ENCODE results near the gene INSYN2A.

INSYN2A gene

DNA sequence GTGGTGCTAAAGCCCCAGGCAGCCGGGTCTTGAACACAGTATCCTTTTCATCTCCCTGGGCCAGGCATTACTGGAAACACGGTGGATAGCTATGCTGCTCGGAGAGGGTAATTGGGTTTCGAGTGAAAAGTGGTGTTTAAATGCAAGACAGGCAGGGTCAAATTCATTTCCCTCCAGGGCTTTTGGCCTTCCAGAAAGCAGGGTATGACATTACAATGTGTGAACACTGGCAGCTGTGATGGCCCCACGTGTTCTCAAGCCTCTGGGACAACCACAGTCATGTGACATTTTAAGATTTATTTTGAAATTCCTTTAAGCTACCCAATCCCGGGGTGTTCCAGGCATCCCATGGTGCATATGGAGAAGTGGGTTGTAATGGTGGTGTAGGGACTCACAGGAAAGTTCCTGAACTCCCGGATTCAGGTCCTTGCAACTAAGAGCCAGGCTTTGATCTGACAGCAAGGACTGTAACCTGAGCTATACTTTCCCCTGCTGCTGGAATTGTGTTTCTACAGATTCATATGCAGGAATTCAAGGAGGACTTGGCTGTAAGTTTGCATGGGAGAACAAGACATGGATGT lies 46.8 kb downstream of the INSYN2A start:
- H3K4me3 ChIP-seq (ENCODE audit: low read depth, low read length), result no peak overlapping the region
- ChIA-PET CTCF (interaction anchor here (0.8 to 1.9 kb wide), 4 partner anchors 9 to 205 kb away, joined by 3 to 5 read pairs (median 4); no protein-coding TSS in a partner anchor), POLR2A (no interaction called here)
- TF ChIP-seq, protein P1, sequence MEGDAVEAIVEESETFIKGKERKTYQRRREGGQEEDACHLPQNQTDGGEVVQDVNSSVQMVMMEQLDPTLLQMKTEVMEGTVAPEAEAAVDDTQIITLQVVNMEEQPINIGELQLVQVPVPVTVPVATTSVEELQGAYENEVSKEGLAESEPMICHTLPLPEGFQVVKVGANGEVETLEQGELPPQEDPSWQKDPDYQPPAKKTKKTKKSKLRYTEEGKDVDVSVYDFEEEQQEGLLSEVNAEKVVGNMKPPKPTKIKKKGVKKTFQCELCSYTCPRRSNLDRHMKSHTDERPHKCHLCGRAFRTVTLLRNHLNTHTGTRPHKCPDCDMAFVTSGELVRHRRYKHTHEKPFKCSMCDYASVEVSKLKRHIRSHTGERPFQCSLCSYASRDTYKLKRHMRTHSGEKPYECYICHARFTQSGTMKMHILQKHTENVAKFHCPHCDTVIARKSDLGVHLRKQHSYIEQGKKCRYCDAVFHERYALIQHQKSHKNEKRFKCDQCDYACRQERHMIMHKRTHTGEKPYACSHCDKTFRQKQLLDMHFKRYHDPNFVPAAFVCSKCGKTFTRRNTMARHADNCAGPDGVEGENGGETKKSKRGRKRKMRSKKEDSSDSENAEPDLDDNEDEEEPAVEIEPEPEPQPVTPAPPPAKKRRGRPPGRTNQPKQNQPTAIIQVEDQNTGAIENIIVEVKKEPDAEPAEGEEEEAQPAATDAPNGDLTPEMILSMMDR (IDR thresholded peaks at IDR 0.05; ENCODE audit: insufficient read depth, low read length, missing control alignments), result no peak
- no peak for DNase-seq (ENCODE audit: low read depth, low spot score)

DNA sequence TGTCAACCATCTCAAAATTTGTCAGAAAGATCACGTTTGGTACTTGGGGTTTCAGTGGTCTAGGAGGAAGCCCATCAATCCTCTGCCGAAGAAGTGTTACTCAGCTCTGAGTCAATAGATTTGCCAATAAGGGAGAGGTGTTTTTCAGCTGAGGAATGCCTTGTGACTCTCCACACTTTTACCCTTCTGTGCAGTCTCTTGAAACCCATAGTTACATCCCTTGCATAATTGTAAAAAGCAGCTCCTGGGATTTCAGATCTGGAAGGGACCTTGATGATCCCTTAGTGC lies 47.5 kb downstream of the INSYN2A start:
- H3K4me3 ChIP-seq (ENCODE audit: low read depth, low read length), result peak overlapping the region; percentile 26
- POLR2A ChIA-PET, result no interaction called here
- CTCF ChIA-PET, result interaction anchor here (0.7 to 1.9 kb wide), 2 partner anchors 12 to 45 kb away, joined by 3 to 5 read pairs; no protein-coding TSS in a partner anchor
- TF ChIP-seq, protein P1 (IDR thresholded peaks at IDR 0.05; ENCODE audit: insufficient read depth, low read length, missing control alignments), result no peak
- DNase-seq (ENCODE audit: low read depth, low spot score), result no peak

DNA sequence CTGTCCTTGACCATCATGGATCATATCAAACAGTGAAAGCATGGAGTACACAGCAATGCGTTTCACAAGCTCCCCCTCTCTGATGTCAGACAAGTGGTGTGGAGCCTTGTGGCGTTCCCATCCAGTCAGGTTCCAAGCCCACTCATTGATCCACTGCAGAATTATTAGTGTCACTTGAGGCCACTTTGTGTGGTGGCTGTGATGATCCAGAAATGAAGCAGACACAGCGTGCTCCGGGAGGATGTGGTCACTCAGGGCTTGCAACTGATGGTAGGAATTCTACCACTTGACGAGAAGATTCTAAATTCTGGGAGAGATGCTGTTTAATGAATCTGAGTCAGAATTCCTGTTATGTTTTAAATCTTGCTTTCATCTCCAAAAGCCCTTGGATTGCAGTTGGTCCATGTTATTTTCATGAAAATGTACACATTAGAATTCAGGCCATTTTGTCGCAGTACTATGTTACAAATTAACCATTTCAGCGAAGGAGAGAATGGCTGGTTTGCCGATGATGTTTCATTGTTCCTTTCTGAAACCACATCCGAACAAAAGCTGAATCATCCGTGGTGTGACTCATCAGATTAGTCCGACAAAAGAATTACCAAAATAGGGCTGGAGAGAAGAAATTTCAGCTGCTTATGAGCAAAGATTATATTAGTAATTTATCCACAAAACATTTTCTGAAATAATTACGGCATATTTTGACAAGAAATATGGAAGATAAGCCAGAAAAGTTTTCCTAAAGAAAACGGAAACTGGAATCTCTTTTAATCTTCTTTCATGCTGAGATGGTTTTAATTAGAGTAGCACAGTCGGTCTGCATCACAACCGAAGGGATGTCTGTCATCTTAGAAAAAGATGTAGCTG lies 48.1 kb downstream of the INSYN2A start:
- peak overlapping the region; percentile 33 for H3K4me3 ChIP-seq (ENCODE audit: low read depth, low read length)
- CTCF ChIA-PET, result interaction anchor here (0.6 to 1.9 kb wide), 3 partner anchors 12 to 160 kb away, joined by 3 to 5 read pairs (median 3); no protein-coding TSS in a partner anchor
- POLR2A ChIA-PET, result no interaction called here
- TF ChIP-seq, protein P1 (IDR thresholded peaks at IDR 0.05; ENCODE audit: insufficient read depth, low read length, missing control alignments), result no peak
- DNase-seq (ENCODE audit: low read depth, low spot score), result no peak

DNA sequence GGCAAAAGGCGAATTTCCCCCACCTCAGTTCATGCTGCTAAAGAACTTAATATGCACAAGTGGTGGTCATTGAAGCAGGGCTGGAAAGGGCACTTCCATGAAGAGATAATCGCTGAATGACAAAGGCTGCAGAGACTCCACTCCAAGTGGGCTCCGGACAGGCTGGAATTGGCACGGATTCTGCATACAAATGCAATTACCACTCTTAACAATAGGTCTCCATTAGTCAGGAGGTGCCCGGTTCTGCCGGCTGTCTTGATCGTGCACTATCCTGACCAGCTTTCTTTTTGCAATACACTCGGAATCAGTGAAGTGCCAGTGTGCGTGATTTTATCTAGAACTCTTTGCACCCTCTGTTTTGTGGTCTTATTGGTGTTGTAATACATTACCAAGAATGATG lies 49.7 kb downstream of the INSYN2A start:
- no peak overlapping the region for H3K4me3 ChIP-seq (ENCODE audit: low read depth, low read length)
- ChIA-PET POLR2A (no interaction called here), CTCF (no interaction called here)
- no peak for DNase-seq (ENCODE audit: low read depth, low spot score)
- TF ChIP-seq, protein P1 (IDR thresholded peaks at IDR 0.05; ENCODE audit: insufficient read depth, low read length, missing control alignments), result no peak
